Neural progenitor cell (in vitro differentiated cells): Measurements from ENCODE around the gene CHERP.

Experiments
- EZH2 ChIP-seq: fragments of 200-600 bp; sonication (generic); IDR thresholded peaks from 2 replicates; pipeline ENCODE4 v1.6.1; 2017; ENCODE audit warnings: antibody characterized with exemption, mild to moderate bottlenecking, moderate library complexity
- TF ChIP-seq, protein P1 (sequence below): fragments of 200-600 bp; sonication (generic); IDR thresholded peaks from 2 replicates; pipeline ENCODE4 v1.5.1; 2017; ENCODE audit warnings: antibody characterized with exemption, mild to moderate bottlenecking

DNA sequence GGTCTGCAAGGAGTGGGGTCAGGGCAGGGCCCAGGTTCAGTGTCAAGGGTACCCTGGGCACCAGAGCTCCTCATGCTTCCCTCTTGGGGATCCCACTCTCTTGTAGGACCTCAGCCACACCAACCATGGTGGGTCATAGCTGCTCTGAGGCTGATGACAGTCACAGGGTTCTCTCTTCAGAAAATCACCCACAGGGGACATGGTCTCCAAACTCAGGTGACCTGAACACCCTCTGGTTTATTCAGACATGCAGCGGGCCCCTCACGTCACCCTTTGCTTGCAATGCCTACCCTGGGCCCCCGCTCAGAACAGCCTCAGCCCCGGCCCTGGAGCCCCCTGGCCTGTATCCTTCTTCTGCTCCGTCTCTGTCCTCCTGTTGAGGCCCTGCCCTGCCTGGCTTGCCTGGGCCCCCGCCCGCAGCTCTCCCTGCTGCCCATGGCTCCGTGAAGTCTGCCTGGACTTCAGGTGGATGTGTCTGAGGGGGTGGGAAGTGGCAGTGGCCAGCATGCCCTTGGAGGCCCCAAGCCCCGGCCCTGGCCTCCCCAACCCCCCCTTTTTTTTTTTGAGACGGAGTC, 20.4 kb downstream of the CHERP start:
- TF ChIP-seq, protein P1, sequence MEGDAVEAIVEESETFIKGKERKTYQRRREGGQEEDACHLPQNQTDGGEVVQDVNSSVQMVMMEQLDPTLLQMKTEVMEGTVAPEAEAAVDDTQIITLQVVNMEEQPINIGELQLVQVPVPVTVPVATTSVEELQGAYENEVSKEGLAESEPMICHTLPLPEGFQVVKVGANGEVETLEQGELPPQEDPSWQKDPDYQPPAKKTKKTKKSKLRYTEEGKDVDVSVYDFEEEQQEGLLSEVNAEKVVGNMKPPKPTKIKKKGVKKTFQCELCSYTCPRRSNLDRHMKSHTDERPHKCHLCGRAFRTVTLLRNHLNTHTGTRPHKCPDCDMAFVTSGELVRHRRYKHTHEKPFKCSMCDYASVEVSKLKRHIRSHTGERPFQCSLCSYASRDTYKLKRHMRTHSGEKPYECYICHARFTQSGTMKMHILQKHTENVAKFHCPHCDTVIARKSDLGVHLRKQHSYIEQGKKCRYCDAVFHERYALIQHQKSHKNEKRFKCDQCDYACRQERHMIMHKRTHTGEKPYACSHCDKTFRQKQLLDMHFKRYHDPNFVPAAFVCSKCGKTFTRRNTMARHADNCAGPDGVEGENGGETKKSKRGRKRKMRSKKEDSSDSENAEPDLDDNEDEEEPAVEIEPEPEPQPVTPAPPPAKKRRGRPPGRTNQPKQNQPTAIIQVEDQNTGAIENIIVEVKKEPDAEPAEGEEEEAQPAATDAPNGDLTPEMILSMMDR, result no peak
- no peak for TF ChIP-seq EZH2
